HepG2 (cell line): Measurements from ENCODE around the gene ARAP3.

ENCODE experiments used
- ARHGAP35 ChIP-seq: sonication (generic); formaldehyde crosslinking; IDR thresholded peaks from 2 replicates; pipeline ENCODE4 v1.9.0; 2022; ENCODE audit warnings: mild to moderate bottlenecking, inconsistent platforms, moderate library complexity, missing genetic modification reagents, borderline replicate concordance
- BCL6 ChIP-seq: IDR thresholded peaks from 2 replicates; pipeline ENCODE4 v1.6.1; 2016; ENCODE audit warnings: missing genetic modification reagents, missing compliant biosample characterization
- BRF2 ChIP-seq: sonication (generic); formaldehyde crosslinking; IDR thresholded peaks from 2 replicates; pipeline ENCODE4 v1.8.1; 2022; ENCODE audit warnings: mild to moderate bottlenecking, missing genetic modification reagents
- CHD2 ChIP-seq: IDR thresholded peaks from 2 replicates; pipeline ENCODE4 v1.6.1; 2011; ENCODE audit warnings: low read depth, low read length, improper control_type of control experiment
- EZH2 ChIP-seq: conservative IDR thresholded peaks from 2 replicates; pipeline ENCODE4 v1.6.1; 2012; ENCODE audit warnings: mild to moderate bottlenecking, low read depth, low read length, moderate library complexity
- FOXK2 ChIP-seq: fragments of 450-650 bp; IDR thresholded peaks from 2 replicates; pipeline ENCODE4 v1.6.1; 2016
- MAFK ChIP-seq, 2 experiments: IDR thresholded peaks in 1 of 2; conservative IDR thresholded peaks in 1 of 2; 2 replicates each; pipeline ENCODE4 v1.6.1; 2011; ENCODE audit warnings: improper control_type of control experiment in 2 of 2, low read length in 2 of 2
- XRCC5 ChIP-seq: fragments of 200-400 bp; formaldehyde crosslinking; optimal IDR thresholded peaks from 2 replicates; pipeline ENCODE3; 2017; ENCODE audit warnings: mild to moderate bottlenecking, low read length

GRCh38 chr5:141613344-141613743, 68.7 kb downstream of the ARAP3 start:
- TF ChIP-seq BRF2 (CRISPR knock-in tag) (no peak), EZH2 (no peak), MAFK (conservative IDR thresholded peaks at IDR 0.05 in 1 of 2, IDR thresholded peaks at IDR 0.05 in 1 of 2; ENCODE audit: low read length in 2 of 2) (no peak), XRCC5 (no peak), FOXK2 (no peak), CHD2 (no peak), ARHGAP35 (CRISPR knock-in tag) (no peak), BCL6 (CRISPR knock-in tag) (no peak)
